HG03469 (cell line): ENCODE measurements around the gene GGT1.
"Not testable (repeated sequence)": the region's sequence is repeated elsewhere in the genome, so short reads cannot be mapped to it uniquely, and the experiment has no call there.

ENCODE experiments used
- ATAC-seq: cut with Tn5 transposase; IDR thresholded peaks from one replicate; pipeline ENCODE4 v1.9.1; 2021; ENCODE audit warnings: mild to moderate bottlenecking, moderate library complexity, moderate number of reproducible peaks; ENCODE audit not compliant: unreplicated experiment

Gene GGT1

GRCh38 chr22:24595863-24596262, 7.1 kb upstream of the GGT1 start:
- no peak for ATAC-seq

GRCh38 chr22:24597076-24597475, 5.9 kb upstream of the GGT1 start:
- not testable (repeated sequence) for ATAC-seq

GRCh38 chr22:24599514-24599913, 3.5 kb upstream of the GGT1 start:
- no peak for ATAC-seq

GRCh38 chr22:24599958-24600715, 2.9 kb upstream of the GGT1 start:
- ATAC-seq = not testable (repeated sequence)

GRCh38 chr22:24601217-24602104, 1.5 kb upstream of the GGT1 start:
- ATAC-seq = no peak

GRCh38 chr22:24602105-24602749, 766 bp upstream of the GGT1 start:
- not testable (repeated sequence) for ATAC-seq

GRCh38 chr22:24603770-24604629, 1.0 kb downstream of the GGT1 start:
- ATAC-seq = not testable (repeated sequence)

GRCh38 chr22:24606340-24606739, 3.3 kb downstream of the GGT1 start:
- not testable (repeated sequence) for ATAC-seq

GRCh38 chr22:24607429-24607983, 4.5 kb downstream of the GGT1 start:
- not testable (repeated sequence) for ATAC-seq

GRCh38 chr22:24608327-24608726, 5.3 kb downstream of the GGT1 start:
- not testable (repeated sequence) for ATAC-seq

GRCh38 chr22:24609888-24610287, 6.9 kb downstream of the GGT1 start:
- ATAC-seq = not testable (repeated sequence)

GRCh38 chr22:24614794-24615193, 11.8 kb downstream of the GGT1 start:
- not testable (repeated sequence) for ATAC-seq

GRCh38 chr22:24621244-24621643, 18.3 kb downstream of the GGT1 start:
- ATAC-seq = not testable (repeated sequence)

GRCh38 chr22:24622596-24622995, 19.6 kb downstream of the GGT1 start:
- not testable (repeated sequence) for ATAC-seq

- ATAC-seq = not testable (repeated sequence)
Measured at GRCh38 chr22:24627911-24628310, 24.9 kb downstream of the GGT1 start.

- not testable (repeated sequence) for ATAC-seq
Measured at GRCh38 chr22:24629069-24629468, 26.1 kb downstream of the GGT1 start.

- not testable (repeated sequence) for ATAC-seq
Measured at GRCh38 chr22:24630812-24631427, 27.9 kb downstream of the GGT1 start.

- ATAC-seq = not testable (repeated sequence)
Measured at GRCh38 chr22:24631430-24632122, 28.6 kb downstream of the GGT1 start.

GRCh38 chr22:24632642-24633041, 29.6 kb downstream of the GGT1 start:
- not testable (repeated sequence) for ATAC-seq
